Measurements from ENCODE around the gene GRK5.

GRCh38 chr10:119330342-119330741, 123.0 kb downstream of the GRK5 start:
- TF ChIP-seq SUZ12 (IDR thresholded peaks at IDR 0.05) (no peak), SP1 (IDR thresholded peaks at IDR 0.05) (no peak)

All from HEK293T (cell line).